COLO668 (cell line): Measurements from ENCODE around the gene DCTN2.

Experiments used
- DNase-seq: peaks from one replicate; lab custom pipeline; 2025; ENCODE audit not compliant: unreplicated experiment; lab: John Stamatoyannopoulos, UW

DCTN2 gene

GRCh38 chr12:57491393-57492280 lies 55.4 kb downstream of the DCTN2 start:
- no peak for DNase-seq

- DNase-seq: no peak
Measured at GRCh38 chr12:57490126-57490525, 56.9 kb downstream of the DCTN2 start.

DNA sequence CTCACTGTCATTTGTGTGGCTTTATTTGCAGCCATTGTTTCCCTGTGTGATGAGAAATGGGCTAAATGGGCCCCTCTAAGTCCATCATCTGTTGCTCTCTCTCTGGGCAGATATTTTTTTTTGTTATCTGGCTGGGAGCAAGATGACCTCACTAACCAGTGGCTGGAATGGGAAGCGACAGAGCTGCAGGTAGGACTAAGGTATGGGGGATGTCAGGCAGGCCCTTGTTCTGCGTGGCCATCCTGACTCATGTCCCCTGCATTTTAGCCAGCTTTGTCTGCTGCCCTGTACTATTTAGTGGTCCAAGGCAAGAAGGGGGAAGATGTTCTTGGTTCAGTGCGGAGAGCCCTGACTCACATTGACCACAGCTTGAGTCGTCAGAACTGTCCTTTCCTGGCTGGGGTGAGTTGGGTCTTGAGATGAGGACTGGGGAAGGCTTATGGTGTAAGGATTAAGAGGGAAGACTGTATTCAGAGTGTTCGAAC lies 57.8 kb downstream of the DCTN2 start:
- DNase-seq: no peak

DNA sequence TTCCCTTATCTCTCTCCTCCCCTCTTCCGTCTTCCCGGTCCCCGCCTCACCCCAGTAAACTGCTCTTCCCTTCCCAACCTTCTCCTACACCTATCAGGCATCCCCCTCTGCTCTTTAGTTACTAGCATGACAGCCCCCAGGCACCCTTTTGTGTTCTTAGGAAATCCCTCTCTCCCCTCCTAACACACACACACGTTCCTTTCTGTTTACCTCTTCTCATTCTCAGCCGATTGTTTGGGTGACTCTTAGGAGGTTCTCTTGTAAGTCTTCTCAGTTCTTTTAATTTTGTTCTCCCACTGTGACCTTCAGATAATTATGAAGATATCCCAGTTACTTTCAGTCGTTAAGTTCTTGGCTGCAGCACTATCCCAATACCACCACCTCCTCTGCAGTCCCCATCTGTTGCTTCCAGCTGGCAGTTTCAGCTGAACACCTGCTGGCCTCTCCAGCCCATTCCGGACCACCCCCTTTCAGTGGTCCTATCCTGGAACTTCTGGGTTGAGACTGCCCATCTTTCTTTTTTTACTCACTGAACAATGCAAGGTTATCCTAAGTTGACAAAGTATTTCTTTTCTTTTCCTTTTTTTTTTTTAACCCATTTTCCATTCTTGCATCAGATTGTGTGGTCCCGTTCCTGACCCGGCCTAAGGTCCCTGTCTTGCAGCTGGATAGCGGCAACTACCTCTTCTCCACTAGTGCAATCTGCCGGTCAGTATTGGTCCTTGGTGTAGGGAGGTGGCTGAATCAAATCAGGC lies 58.4 kb downstream of the DCTN2 start:
- no peak for DNase-seq

DNA sequence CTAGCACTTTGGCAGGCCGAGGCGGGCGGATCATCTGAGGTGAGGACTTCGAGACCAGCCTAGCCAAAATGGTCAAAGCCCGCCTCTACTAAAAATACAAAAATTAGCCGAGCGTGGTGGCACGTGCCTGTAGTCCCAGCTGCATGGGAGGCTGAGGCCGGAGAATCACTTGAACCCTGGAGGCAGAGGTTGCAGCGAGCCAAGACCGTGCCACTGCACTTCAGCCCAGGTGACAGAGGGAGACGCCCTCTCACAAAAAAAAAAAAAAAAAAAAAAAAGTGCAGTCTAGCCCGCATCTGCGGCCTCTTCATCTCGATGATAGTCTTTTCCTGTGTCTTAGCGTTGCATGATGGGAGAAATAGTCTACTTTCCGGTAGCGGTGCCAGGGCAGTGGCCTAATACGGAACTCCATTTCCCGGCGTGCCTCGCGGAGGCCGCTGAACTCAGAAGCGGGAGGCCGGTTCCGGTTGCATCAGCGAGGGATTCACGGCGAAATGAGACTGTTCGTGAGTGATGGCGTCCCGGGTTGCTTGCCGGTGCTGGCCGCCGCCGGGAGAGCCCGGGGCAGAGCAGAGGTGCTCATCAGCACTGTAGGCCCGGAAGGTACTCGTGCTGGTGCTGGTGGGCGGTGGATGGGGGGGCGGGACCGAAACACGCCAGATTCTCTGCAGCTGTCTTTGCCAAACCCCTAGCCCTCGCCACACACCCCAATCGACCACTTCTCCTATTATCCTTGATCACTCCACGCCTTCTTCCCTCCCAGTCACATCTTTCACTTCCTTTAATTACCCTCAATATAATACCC lies 59.2 kb downstream of the DCTN2 start, which contains the start of gene MARS1:
MARS1 (plus strand) TSS at position 472 of the 805 bp plus-strand sequence; CDS start at position 495, 23 bp downstream.
- DNase-seq: peak; percentile 89

DNA sequence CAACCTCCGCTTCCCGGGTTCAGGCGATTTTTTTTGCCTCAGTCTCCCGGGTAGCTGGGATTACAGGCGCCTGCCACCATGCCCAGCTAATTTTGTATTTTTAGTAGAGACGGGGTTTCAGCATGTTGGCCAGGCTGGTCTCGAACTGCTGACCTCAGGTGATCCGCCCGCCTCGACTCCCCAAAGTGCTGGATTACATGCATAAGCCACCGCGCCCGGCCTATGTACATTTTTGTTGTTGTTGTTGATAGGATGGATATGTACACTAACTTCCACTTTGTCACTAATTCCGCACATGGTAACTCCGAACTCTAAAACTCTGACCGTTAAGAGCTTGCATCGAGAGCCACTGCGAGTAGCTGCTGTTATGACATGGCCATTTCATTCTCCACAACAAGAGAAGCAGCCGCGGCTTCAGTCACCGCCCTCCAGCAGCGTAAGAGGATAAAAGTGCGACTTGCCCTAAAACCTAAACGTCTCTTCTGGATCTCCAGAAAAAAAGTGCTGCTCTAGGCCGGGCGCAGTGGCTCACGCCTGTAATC lies 59.9 kb downstream of the DCTN2 start:
- DNase-seq: no peak

DNA sequence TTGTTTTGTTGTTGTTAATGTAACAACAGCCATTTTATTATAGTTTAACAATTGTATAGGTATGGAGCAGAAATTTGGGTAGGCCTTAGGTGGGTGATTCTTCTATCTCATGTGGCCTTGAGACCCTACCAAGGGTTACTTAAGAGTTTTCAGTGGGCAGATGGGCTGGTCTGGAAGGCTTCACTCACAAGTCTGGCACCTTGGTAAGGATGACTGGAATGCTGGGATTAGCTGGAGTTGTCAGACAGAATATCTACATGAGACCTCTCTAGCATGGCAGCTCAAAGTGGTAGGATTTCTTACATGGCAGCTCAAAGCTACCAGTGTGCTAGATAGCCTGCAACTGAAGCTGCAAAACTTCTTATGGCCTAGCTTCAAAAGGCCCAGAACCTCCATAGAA lies 61.3 kb downstream of the DCTN2 start:
- no peak for DNase-seq

GRCh38 chr12:57483466-57483865 lies 63.5 kb downstream of the DCTN2 start:
- no peak for DNase-seq

GRCh38 chr12:57481671-57482070 lies 65.3 kb downstream of the DCTN2 start:
- DNase-seq: no peak
